ENCODE data around the gene AMMECR1. TPM values are rescaled to one million over a fixed set of nuclear protein-coding genes. Genes with fewer than 3 reads are reported as not detected.

AMMECR1 gene
- total RNA-seq, 1 donor from 2014 or later: 1.5 TPM

GRCh38 chrX:110222497-110223257 lies 95.2 kb downstream of the AMMECR1 start:
- intact Hi-C loops (cut with DNase I): no loop called here
- DNase-seq (ENCODE audit: low spot score): no peak

DNA sequence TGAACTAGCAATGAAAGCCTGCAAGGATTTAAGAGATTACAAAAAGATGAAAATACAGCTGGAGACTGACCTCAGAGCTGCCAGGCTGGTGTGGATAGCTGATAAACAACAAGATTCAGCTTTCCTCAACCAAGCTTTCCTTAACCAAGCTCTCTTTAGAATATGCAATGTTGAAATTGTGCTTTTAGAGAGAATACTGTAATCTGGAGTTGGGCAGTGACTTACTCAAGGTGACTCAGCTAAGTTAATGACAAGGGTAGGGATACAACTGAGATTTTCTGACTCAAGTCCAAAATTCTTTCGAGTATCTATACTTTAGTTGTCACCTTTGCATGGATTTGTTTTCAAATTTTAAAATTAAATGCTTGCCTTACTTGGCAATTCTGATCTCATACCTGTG lies 98.0 kb downstream of the AMMECR1 start:
- intact Hi-C loops (cut with DNase I): no loop called here
- no peak for DNase-seq (ENCODE audit: low spot score)

DNA sequence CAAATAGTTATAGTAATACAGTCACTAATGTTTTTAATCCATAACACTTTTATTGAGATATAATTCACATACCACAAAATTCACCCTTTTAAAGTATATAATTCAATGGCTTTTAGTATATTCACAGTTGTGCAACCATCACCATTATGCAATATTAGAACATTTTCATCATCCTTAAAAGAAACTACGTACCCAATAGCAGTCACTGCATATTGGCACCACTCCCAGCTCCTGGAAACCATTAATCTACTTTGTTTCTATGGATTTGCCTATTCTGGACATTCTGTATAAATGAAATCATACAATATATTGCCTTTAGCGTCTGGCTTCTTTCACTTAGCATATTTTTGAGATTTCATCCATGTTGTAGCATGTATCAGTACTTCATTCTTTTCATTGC lies 99.3 kb downstream of the AMMECR1 start:
- intact Hi-C loops (cut with DNase I): no loop called here
- no peak for DNase-seq (ENCODE audit: low spot score)

GRCh38 chrX:110216027-110216426 lies 101.9 kb downstream of the AMMECR1 start:
- intact Hi-C loops (cut with DNase I): no loop called here
- no peak for DNase-seq (ENCODE audit: low spot score)

GRCh38 chrX:110215411-110215810 lies 102.5 kb downstream of the AMMECR1 start:
- intact Hi-C loops (cut with DNase I): no loop called here

DNA sequence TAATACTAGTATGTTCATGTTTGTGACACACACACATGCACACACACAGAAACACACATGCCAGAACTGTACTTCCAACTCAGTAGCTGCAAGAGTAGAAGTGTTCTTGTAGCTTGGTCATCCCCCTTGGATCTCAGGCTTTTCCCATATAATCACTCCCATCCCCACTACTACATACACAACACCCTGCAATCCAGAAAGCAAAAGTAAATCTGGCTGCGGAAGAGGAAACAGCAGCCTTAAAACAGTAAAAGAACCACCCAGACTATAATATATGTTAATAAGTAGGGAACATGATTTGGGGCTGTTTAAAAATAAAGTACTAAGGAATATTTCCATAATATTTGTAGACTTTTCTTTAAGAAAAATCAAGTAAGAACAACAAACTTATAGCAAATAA lies 103.2 kb downstream of the AMMECR1 start:
- intact Hi-C loops (cut with DNase I): no loop called here
- DNase-seq (ENCODE audit: low spot score): no peak

More at GRCh38 chrX:110215411-110215810, 102.5 kb downstream of the AMMECR1 start:
- no peak for DNase-seq (ENCODE audit: low spot score)

GRCh38 chrX:110213183-110213582 lies 104.7 kb downstream of the AMMECR1 start:
- DNase-seq (ENCODE audit: low spot score): no peak
- intact Hi-C loops (cut with DNase I): no loop called here

- intact Hi-C loops (cut with DNase I): no loop called here
- DNase-seq (ENCODE audit: low spot score): no peak
Measured at GRCh38 chrX:110212299-110212698, 105.6 kb downstream of the AMMECR1 start.

- intact Hi-C loops (cut with DNase I): no loop called here
- DNase-seq (ENCODE audit: low spot score): no peak
Measured at GRCh38 chrX:110211340-110211739, 106.5 kb downstream of the AMMECR1 start.

- intact Hi-C loops (cut with DNase I): no loop called here
Measured at GRCh38 chrX:110210417-110211139, 107.3 kb downstream of the AMMECR1 start.

GRCh38 chrX:110208092-110208491 lies 109.8 kb downstream of the AMMECR1 start:
- intact Hi-C loops (cut with DNase I): no loop called here

More at GRCh38 chrX:110210417-110211139, 107.3 kb downstream of the AMMECR1 start:
- no peak for DNase-seq (ENCODE audit: low spot score)

GRCh38 chrX:110204986-110205385 lies 112.9 kb downstream of the AMMECR1 start:
- intact Hi-C loops (cut with DNase I): no loop called here
- DNase-seq (ENCODE audit: low spot score): no peak

More at GRCh38 chrX:110208092-110208491, 109.8 kb downstream of the AMMECR1 start:
- DNase-seq (ENCODE audit: low spot score): no peak

DNA sequence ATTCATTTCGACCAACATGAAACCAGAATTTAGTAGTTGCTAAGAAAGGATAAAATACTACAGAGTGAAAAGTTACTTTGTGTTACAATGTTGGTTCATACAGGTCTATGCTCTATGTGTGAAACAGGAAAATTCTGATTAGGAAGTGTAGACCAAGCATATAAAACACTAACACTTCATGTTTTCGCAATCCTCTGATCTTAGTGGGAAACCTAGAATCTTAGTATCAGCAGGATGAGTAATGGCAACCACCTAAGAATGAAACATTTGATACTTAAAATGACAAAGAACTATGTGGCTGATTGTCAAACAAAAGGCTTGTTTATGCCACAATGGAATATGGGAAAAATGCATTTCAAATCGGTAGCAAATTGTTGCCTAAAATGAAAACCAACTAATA lies 116.1 kb downstream of the AMMECR1 start:
- intact Hi-C loops (cut with DNase I): no loop called here
- DNase-seq (ENCODE audit: low spot score): no peak

DNA sequence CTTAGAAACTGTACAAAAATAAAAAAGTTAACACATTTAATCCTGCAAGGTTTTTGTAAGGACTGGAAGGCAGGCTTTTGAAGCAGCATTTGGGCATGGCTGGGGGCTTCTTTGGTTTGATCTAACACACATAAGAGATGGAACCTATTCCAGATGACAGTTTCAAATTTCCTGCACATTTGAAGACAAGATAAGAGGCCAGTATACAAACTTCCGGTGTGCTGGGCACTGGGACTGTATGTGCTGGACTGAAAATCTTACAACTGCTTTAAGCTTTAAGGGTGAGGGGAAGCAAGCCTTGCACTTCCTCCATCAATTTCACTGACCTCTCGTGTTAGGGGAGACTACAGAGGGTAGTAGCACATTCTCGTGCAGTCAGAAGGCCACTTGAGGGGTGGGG lies 122.9 kb downstream of the AMMECR1 start:
- no peak for DNase-seq (ENCODE audit: low spot score)
- intact Hi-C loops (cut with DNase I): no loop called here

DNA sequence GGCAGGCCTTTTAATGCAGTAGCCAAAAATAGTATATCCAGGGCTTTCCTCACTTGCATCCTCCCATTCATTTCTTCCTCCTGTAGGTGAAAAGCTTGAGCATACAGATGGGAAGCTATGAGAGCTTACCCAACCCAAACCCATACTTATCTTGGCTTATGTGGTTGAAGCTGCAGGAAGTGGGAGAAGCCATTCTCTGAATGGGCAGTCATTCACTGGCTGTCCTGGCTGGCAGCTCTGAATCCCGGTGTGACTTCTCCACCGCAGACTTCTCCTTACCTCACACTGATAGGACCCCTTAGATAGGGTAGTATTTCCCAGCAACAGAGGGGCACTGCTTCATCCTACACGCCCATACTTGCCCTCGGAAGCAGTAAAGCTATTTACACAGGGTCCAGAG lies 125.4 kb downstream of the AMMECR1 start:
- no peak for DNase-seq (ENCODE audit: low spot score)
- intact Hi-C loops (cut with DNase I): no loop called here

- DNase-seq (ENCODE audit: low spot score): no peak
- intact Hi-C loops (cut with DNase I): loop anchor here (10.0 kb wide), 1 partner anchor 56 kb away; no protein-coding TSS in a partner anchor
Measured at GRCh38 chrX:110188701-110189558, 129.0 kb downstream of the AMMECR1 start.

DNA sequence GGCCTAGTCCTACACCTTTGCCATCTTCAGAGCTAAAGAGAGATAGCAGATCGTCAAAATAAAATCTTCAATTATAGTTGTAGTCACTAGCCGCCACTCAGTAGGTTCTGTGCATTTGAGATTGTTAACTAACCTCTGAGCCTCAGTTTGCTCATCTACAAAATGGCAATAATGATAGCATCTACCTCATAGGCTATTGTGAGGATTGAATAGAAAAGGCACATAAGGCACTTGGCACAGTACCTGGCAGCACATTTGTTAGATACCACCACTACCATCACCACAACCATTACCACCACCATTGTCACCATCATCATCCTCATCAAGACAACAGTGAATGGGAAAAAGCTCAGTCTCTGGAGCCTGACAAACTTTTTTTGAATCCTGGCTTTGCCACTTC lies 134.6 kb downstream of the AMMECR1 start:
- intact Hi-C loops (cut with DNase I): loop anchor here (5.0 to 10.0 kb wide), 2 partner anchors 61 to 134 kb away; partner anchors contain the start of gene AMMECR1
- no peak for DNase-seq (ENCODE audit: low spot score)

DNA sequence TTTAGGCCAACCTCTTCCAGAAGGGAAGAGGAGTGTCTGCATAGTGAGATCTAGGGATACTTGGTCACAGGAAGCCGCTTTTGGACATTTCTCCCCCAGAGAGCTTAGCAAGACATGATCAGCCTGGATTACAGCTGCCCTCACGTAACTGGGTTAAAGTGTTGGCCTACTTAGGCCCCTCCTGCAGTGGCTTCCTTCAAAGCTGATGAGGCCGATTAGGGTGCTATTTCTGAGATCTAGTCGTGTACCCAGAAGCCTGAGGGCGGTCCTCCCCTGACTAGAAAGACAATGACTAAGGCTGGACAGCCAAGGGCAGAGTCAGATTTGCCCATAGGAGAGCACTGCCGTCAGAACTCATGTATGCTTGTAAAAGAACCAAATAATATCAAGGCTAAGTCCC lies 135.0 kb downstream of the AMMECR1 start:
- DNase-seq (ENCODE audit: low spot score): no peak
- intact Hi-C loops (cut with DNase I): loop anchor here (5.0 to 10.0 kb wide), 2 partner anchors 62 to 134 kb away; partner anchors contain the start of gene AMMECR1

GRCh38 chrX:110182362-110182761 lies 135.5 kb downstream of the AMMECR1 start:
- no peak for DNase-seq (ENCODE audit: low spot score)
- intact Hi-C loops (cut with DNase I): loop anchor here (5.0 to 10.0 kb wide), 2 partner anchors 62 to 135 kb away; partner anchors contain the start of gene AMMECR1

All from cardiac septum (tissue), 1 donor.